Gastrocnemius medialis (tissue), 4 donors: Measurements from ENCODE around the gene CTNNA2.
A peak's percentile ranks its signal among the peaks of the same experiment; 100 is the strongest.

Source experiments
- CTCF ChIP-seq, 5 experiments: fragments of 450-650 bp in 3 of 5; fragments of 200-600 bp in 2 of 5; sonication (generic) in 2 of 5; IDR thresholded peaks in 4 of 5; conservative IDR thresholded peaks in 1 of 5; 1 replicate in 4 of 5; 2 replicates in 1 of 5; pipeline ENCODE4 v1.5.1; 2016 to 2019; ENCODE audit warnings: antibody characterized with exemption in 5 of 5, mild to moderate bottlenecking in 3 of 5, moderate library complexity in 3 of 5
- POLR2A ChIP-seq, 2 donors: fragments of 450-650 bp; IDR thresholded peaks; one replicate each; pipeline ENCODE4 v1.6.1; 2017; ENCODE audit warnings: antibody characterized with exemption in 2 of 2, mild to moderate bottlenecking in 2 of 2, moderate library complexity in 2 of 2

GRCh38 chr2:80326214-80326613 lies 813.4 kb downstream of the CTNNA2 start:
- TF ChIP-seq CTCF (IDR thresholded peaks at IDR 0.05 in 4 of 5, conservative IDR thresholded peaks at IDR 0.05 in 1 of 5) (peak in 1 of 5 experiments; percentile 12), POLR2A (IDR thresholded peaks at IDR 0.05) (no peak)
